B cell (primary cell): ENCODE results near the gene EMP3. TPM values are rescaled to one million over a fixed set of nuclear protein-coding genes. Genes with fewer than 3 reads are reported as not detected.

Source experiments
- ATAC-seq: fragments of 200-7000 bp; cut with Tn5 transposase; one replicate; pipeline ENCODE4 v1.10.0; 2021; ENCODE audit warnings: low read depth, mild to moderate bottlenecking, moderate number of reproducible peaks, moderate library complexity
- CTCF ChIA-PET: fragments of 350-600 bp; sonication (Branson Sonifier 250); formaldehyde crosslinking; loops from one replicate; lab custom pipeline; 2021; ENCODE audit warnings: antibody characterized with exemption, inconsistent platforms; lab: Charles Lee
- POLR2A ChIA-PET: fragments of 350-600 bp; sonication (Branson Sonifier 250); formaldehyde crosslinking; loops from one replicate; lab custom pipeline; 2021; ENCODE audit warnings: antibody characterized with exemption; lab: Charles Lee
- DNase-seq: peaks from one replicate; pipeline ENCODE4 v3.0.0; 2013
- H2AFZ ChIP-seq: 2 replicates; pipeline ENCODE4 v1.6.1; 2012; ENCODE audit warnings: mild to moderate bottlenecking, low read depth, low read length; ENCODE audit not compliant: insufficient read depth, poor library complexity, severe bottlenecking
- H3K27ac ChIP-seq, 2 donors: 1 replicate in 1 of 2; 2 replicates in 1 of 2; pipeline ENCODE4 v1.5.1; 2012 to 2013; ENCODE audit warnings: low read length in 2 of 2, mild to moderate bottlenecking in 2 of 2, moderate library complexity in 1 of 2
- H3K27me3 ChIP-seq, 4 experiments: fragments of 200-600 bp in 1 of 4; sonication (generic) in 1 of 4; replicated peaks in 1 of 4; 1 replicate in 2 of 4; 2 replicates in 2 of 4; pipeline versions ENCODE4 v1.6.1 to v1.7.0; 2013 to 2016; ENCODE audit warnings: low read length in 3 of 4, mild to moderate bottlenecking in 2 of 4, mixed read lengths in 1 of 4, moderate library complexity in 1 of 4; ENCODE audit not compliant: insufficient read depth in 4 of 4, control insufficient read depth in 3 of 4; ENCODE audit errors: control extremely low read depth in 1 of 4
- H3K36me3 ChIP-seq, 2 experiments: replicated peaks in 1 of 2; 1 replicate in 1 of 2; 2 replicates in 1 of 2; pipeline versions ENCODE4 v1.6.1 to v1.7.1; 2013; ENCODE audit warnings: low read length in 1 of 2; ENCODE audit not compliant: insufficient read depth in 2 of 2, control insufficient read depth in 1 of 2; ENCODE audit errors: control extremely low read depth in 1 of 2, extremely low read depth in 1 of 2
- H3K4me1 ChIP-seq, 2 donors: fragments of 200-600 bp in 1 of 2; sonication (generic) in 1 of 2; 1 replicate in 1 of 2; 2 replicates in 1 of 2; pipeline versions ENCODE4 v1.5.1 to v1.6.1; 2013 to 2017; ENCODE audit warnings: low read length in 2 of 2; ENCODE audit not compliant: control insufficient read depth in 2 of 2, insufficient read depth in 2 of 2
- H3K4me2 ChIP-seq: replicated peaks from 2 replicates; pipeline ENCODE3; 2012; ENCODE audit warnings: mild to moderate bottlenecking, low read depth, low read length; ENCODE audit not compliant: poor library complexity, severe bottlenecking
- H3K4me3 ChIP-seq, 5 experiments: fragments of 200-600 bp in 1 of 5; sonication (generic) in 1 of 5; 1 replicate in 3 of 5; 2 replicates in 2 of 5; pipeline versions ENCODE4 v1.5.1 to v1.7.0; 2011 to 2016; ENCODE audit warnings: low read length in 4 of 5, mild to moderate bottlenecking in 4 of 5, low read depth in 2 of 5, control low read depth in 1 of 5, moderate library complexity in 1 of 5; ENCODE audit not compliant: insufficient read depth in 1 of 5; ENCODE audit errors: control extremely low read depth in 1 of 5, extremely low read depth in 1 of 5
- H3K79me2 ChIP-seq: fragments of 200-600 bp; sonication (generic); one replicate; pipeline ENCODE4 v1.6.0; 2016; ENCODE audit warnings: low read length; ENCODE audit not compliant: control insufficient read depth, insufficient read depth
- H3K9ac ChIP-seq: fragments of 200-600 bp; sonication (generic); 2 replicates; pipeline ENCODE4 v1.6.1; 2017; ENCODE audit warnings: mild to moderate bottlenecking, low read length, moderate library complexity
- H3K9me3 ChIP-seq, 3 donors: one replicate each; pipeline versions ENCODE4 v1.6.1 to v1.7.1; 2013; ENCODE audit warnings: low read length in 2 of 3; ENCODE audit not compliant: control insufficient read depth in 2 of 3, insufficient read depth in 1 of 3; ENCODE audit errors: control extremely low read depth in 1 of 3
- H4K20me1 ChIP-seq: 2 replicates; pipeline ENCODE4 v1.6.0; 2012; ENCODE audit warnings: mild to moderate bottlenecking, low read length; ENCODE audit not compliant: insufficient read depth, control insufficient read depth, poor library complexity, severe bottlenecking
- H3K27ac Mint-ChIP-seq: one replicate; pipeline ENCODE4 v1.8.0; 2021; ENCODE audit warnings: mixed read lengths
- H3K27me3 Mint-ChIP-seq: one replicate; pipeline ENCODE4 v1.8.0; 2021; ENCODE audit warnings: mixed read lengths
- H3K4me1 Mint-ChIP-seq: one replicate; pipeline ENCODE4 v1.8.0; 2021; ENCODE audit warnings: mixed read lengths
- H3K4me3 Mint-ChIP-seq: one replicate; pipeline ENCODE4 v1.8.0; 2021; ENCODE audit warnings: mixed read lengths
- H3K9me3 Mint-ChIP-seq: one replicate; pipeline ENCODE4 v1.8.0; 2022; ENCODE audit warnings: mixed read lengths; ENCODE audit not compliant: insufficient read depth
- CTCF ChIP-seq: fragments of 200-600 bp; IDR thresholded peaks from one replicate; pipeline ENCODE4 v1.8.0; 2022; ENCODE audit warnings: antibody characterized with exemption, mild to moderate bottlenecking
- EZH2 ChIP-seq: IDR thresholded peaks from 2 replicates; pipeline ENCODE4 v1.6.1; 2012; ENCODE audit warnings: borderline replicate concordance, low read depth, mild to moderate bottlenecking, moderate library complexity, low read length; ENCODE audit not compliant: insufficient read depth, poor library complexity, severe bottlenecking
- WGBS: methylation state at CpG from one replicate; pipeline ENCODE4 v1.1.5; 2013; ENCODE audit warnings: missing lambda C conversion rate; ENCODE audit not compliant: insufficient coverage; 5-methylcytosine and 5-hydroxymethylcytosine counted together
- intact Hi-C: fragments of 100-400 bp; cut with micrococcal nuclease; formaldehyde crosslinking; loops from one replicate; pipeline ENCODE4 v1.10.0; 2022
- polyA minus RNA-seq: library from RNA; depleted of rRNA, polyadenylated mRNA; stranded (reverse); fragments of >200 nt; gene quantifications from 2 replicates; pipeline ENCODE4 v1.2.3, GENCODE V29; 2012
- polyA plus RNA-seq: library from polyadenylated mRNA; depleted of rRNA; stranded (reverse); fragments of >200 nt; gene quantifications from 2 replicates; pipeline ENCODE4 v1.2.3, GENCODE V29; 2012
- total RNA-seq, 2 donors: library from RNA; stranded (reverse); fragments of 120-200 nt in 1 of 2; gene quantifications; 1 replicate in 1 of 2; 2 replicates in 1 of 2; pipeline versions ENCODE4 v1.2.3 to v1.2.4, GENCODE V29; 2013 to 2022

The EMP3 gene
- total RNA-seq = 305 and 326 TPM in 2 replicates
- total RNA-seq (2013) = 248 TPM
- 595 and 895 TPM in 2 replicates for polyA plus RNA-seq
- polyA minus RNA-seq = 257 and 415 TPM in 2 replicates

- POLR2A ChIA-PET = interaction anchor here (0.6 to 9.7 kb wide), 3 partner anchors 7 to 38 kb away, joined by 6 to 180 read pairs (median 8); partner anchors contain the start of genes SYNGR4 and TMEM143
- Histone ChIP-seq H3K4me1 (peaks cover 72 to 89% of the 10 kb centered on the region in 2 donors), H3K9me3 (peaks cover 0 to 7% (median 2%) of the 10 kb centered on the region in 3 donors), H3K9ac (peak within 1 kb of the TSS; percentile 98), H3K4me3 (peak within 1 kb of the TSS; percentile 94 to 99 (median 98)), H3K36me3 (peaks cover 0 to 32% of the 10 kb centered on the region in 2 experiments), H3K27ac (peak within 1 kb of the TSS; percentile 95), H3K27me3 (no peaks in the 10 kb centered on the region), H2AFZ (peak within 1 kb of the TSS; percentile 11), H3K4me2 (peak within 1 kb of the TSS; percentile 94), H3K79me2 (peaks cover 54% of the 10 kb centered on the region), H4K20me1 (peaks cover 41% of the 10 kb centered on the region)
- TF ChIP-seq CTCF (no peak), EZH2 (no peak)
- Mint-ChIP-seq H3K27ac (peak within 1 kb of the TSS; percentile 97), H3K4me1 (peaks cover 74% of the 10 kb centered on the region), H3K4me3 (peak within 1 kb of the TSS; percentile 96), H3K27me3 (no peaks in the 10 kb centered on the region), H3K9me3 (no peaks in the 10 kb centered on the region)
- DNase-seq = peak; percentile 88
- peak; percentile 11 for ATAC-seq
- intact Hi-C loops = loop anchor here (5.0 kb wide), 1 partner anchor 312 kb away; the partner anchor contains the start of gene DBP
- WGBS = 0% methylated on average over 21 of the region's 22 CpGs
- CTCF ChIA-PET = interaction anchor here (0.8 to 13.8 kb wide), 2 partner anchors 8 to 68 kb away, joined by 7 to 345 read pairs; no protein-coding TSS in a partner anchor
These were observed at the start of gene EMP3 for GRCh38 chr19:48325265-48325910. Gene EMP3 (plus strand): TSS chr19:48325552. CDS start chr19:48326845, 1,293 bp downstream.

- Histone ChIP-seq H2AFZ (no peak overlapping the region), H3K9ac (no peak overlapping the region), H3K4me1 (no peaks in the 10 kb centered on the region), H3K79me2 (no peaks in the 10 kb centered on the region), H3K9me3 (peaks cover 0 to 5% (median 3%) of the 10 kb centered on the region in 3 donors), H3K27me3 (no peaks in the 10 kb centered on the region), H3K4me2 (no peak overlapping the region), H4K20me1 (no peaks in the 10 kb centered on the region), H3K27ac (no peak overlapping the region), H3K4me3 (no peak overlapping the region), H3K36me3 (no peaks in the 10 kb centered on the region)
- Mint-ChIP-seq H3K4me3 (no peak overlapping the region), H3K27ac (no peak overlapping the region), H3K27me3 (no peaks in the 10 kb centered on the region), H3K9me3 (no peaks in the 10 kb centered on the region), H3K4me1 (no peaks in the 10 kb centered on the region)
- TF ChIP-seq CTCF (no peak), EZH2 (no peak)
- ATAC-seq (no peak), DNase-seq (no peak)
- CTCF ChIA-PET = interaction anchor here (0.7 kb wide), 1 partner anchor 13 kb away, joined by 3 read pairs; no protein-coding TSS in a partner anchor
- POLR2A ChIA-PET = interaction anchor here (0.6 kb wide), 1 partner anchor 46 kb away, joined by 3 read pairs; no protein-coding TSS in a partner anchor
- intact Hi-C loops = no loop called here
- 89% methylated on average over 7 of the region's 9 CpGs for WGBS
These were observed 45.6 kb upstream of the EMP3 start for GRCh38 chr19:48279747-48280146.
